NCI-H446 treated with DMSO at 0.1 percent for 48 hours (cell line): ENCODE measurements around the gene MSI2.

ENCODE experiments used
- DNase-seq: peaks from one replicate; lab custom pipeline; 2025; lab: John Stamatoyannopoulos, UW

Gene MSI2

DNA sequence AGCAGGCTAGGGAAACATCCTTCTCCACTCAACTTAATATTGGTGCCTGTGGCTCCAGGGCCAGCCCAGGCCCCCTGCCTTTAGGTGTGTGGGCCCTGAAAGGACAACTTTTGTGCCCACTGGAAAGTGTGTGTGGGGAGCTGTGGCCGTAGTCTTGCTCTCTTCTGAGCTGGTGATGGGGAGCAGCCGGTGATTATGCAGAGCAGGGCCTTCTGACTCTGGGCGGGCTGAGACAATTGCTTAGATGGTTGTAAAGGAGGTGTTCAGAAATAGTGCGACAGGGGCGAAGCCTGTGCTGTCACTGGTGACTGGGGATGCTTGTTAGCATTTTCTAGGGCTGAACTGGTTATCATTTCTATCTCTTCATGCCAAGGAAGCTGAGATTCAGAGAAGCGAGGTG, 62.6 kb downstream of the MSI2 start:
- no peak for DNase-seq

DNA sequence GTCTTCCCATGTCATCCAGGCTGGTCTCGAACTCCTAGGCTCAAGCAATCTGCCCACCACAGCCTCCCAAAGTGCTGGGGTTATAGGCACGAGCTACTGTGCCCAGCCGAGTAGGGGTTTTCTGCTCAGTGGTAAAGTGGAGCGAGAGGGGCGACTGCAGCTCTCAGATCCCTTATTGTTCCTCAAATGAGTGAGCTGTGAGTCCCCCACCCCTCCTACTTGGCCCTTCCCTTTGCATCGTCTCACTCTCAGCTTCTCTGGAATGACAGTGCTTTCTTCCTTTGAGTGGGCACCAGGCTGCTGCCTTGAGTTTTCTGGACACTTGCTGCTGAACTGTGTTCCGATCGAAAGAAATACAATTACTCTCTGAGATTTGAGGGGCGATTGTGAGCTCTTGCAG, 63.5 kb downstream of the MSI2 start:
- no peak for DNase-seq

GRCh38 chr17:57323391-57323790, 67.1 kb downstream of the MSI2 start:
- DNase-seq: no peak

DNA sequence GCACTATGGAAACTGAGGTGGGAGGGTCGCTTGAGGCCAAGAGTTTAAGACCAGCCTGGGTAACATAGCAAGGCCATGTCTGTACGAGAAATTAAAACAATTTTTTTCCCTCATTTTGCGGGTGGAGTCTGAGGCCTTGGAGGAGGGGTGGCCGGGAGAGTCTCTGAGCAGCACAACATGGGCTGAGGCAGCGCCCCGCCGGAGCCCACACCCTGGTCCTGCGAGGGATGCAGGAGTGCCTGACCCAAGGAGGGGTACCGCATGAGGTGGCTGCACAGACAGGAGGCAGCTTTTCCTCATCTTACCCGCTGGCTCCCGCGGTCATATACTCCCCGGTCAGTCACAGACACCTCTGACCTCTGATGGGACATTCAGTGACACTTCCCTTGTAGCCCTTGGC, 67.7 kb downstream of the MSI2 start:
- DNase-seq: no peak

DNA sequence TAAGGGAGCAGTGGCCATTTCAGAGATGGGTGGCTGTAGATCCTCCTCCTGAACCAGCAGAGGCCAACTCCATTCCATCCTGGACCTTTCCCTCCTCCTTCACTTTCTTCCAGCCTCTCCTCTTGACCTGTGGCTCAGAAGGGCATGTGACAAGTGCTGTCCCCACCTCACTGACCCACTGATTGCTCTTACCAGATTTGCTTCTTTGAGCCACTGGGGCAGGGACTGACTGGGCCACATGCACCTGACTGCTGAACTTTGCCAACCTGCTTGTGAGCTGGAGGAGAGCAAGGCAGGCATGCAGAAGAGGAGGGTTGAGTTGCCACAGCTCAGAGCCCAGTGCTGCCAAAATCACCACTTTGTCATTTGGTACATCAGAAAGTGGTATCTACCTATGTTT, 68.3 kb downstream of the MSI2 start:
- no peak for DNase-seq

DNA sequence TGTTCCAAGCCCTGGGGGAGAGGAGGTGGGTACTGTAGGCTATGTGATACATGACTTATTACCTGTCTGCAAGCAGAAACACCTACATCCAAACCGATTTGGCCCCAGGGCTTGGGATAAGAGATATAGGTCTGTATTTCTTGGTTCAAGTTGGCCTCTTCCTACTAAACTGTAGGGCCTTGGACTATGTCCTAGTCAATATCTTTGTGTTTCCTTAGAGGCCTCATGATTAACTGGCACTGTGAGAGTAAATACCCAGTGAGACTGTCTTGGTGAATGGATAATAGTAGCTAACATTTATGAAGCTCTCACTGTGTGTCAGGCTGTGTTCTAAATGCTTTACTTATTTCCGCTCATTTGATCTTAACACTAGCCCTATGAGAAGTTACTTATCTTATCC, 70.0 kb downstream of the MSI2 start:
- DNase-seq: no peak

- no peak for DNase-seq
Measured at GRCh38 chr17:57326764-57327163, 70.4 kb downstream of the MSI2 start.

DNA sequence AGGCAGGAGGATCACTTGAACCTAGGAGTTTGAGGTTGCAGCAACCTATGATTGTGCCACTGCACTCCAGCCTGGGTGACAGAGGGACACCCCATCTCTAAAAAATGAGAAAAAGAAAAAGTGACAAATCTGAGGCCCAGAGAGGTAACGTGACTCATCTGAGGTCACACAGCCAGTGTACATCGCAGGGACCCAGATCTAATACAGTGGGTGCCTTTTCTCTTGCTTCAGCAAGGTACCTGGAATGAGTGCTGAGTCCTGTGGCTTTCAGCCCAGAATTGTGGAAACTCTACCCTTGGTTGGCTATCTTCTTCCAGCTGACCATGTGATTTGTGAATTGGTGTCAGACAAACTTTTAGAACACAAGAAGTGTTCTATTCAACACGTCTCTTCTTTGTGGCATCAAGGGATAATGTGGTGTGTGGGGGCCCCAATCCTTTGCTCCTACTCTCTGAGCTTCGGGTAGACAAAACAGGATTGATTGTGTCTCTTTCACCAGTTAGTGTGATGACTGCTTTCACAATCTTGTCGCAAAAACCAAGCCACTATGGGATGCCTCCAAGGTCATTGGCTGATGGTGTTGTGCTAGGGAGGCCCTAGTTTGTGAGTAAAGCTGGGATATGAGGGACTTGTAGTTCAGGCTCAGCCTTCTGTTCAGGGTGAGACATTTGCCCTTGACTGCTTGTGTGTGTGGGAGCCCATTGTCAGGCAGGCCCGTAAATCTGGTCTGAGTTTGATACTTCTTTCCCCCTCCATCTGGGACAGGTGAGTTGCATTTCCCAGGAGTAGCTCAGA, 71.0 kb downstream of the MSI2 start:
- DNase-seq: no peak

GRCh38 chr17:57328109-57328882, 72.0 kb downstream of the MSI2 start:
- DNase-seq: no peak

DNA sequence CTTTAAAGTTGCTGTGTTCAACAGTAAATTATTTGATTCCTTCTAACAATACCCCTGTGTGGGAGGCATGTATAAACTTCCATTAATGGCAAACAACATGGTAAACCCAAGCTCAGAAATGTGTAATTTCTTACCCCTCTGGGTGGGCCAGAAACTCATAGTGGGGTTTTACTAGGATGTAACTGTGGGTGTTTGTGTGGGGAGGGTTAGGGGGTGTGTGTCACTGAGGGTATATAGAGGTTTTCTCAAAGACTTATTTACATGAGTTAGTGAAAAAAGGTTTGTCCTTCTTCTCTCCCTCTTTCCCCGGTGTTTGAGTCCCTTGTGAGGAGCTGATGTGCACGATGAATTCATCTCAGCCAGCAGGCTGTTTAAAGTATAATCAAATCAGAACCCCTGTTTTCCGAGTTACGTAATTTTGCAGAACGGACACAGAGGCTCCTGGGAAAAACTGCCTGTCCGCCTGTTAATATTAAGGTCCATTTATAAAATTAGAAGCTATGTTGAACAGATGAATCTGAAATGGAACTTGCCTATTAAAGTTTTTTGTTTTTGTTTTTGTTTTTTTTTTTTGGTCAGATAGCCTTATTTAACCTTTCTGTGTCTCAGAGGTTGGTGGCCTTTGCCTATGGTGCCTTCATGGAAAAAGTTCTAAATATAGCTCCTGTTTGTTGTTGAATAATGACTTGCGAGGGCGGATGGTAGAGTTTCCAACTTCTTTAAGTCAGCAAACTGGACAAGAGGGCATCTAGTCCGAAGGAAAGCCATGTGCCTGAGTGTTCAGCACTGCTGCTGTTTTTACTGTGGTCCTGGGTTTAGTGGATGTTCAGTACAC, 73.3 kb downstream of the MSI2 start:
- DNase-seq: no peak

- no peak for DNase-seq
Measured at GRCh38 chr17:57330587-57330986, 74.3 kb downstream of the MSI2 start.

GRCh38 chr17:57331423-57331822, 75.1 kb downstream of the MSI2 start:
- no peak for DNase-seq

DNA sequence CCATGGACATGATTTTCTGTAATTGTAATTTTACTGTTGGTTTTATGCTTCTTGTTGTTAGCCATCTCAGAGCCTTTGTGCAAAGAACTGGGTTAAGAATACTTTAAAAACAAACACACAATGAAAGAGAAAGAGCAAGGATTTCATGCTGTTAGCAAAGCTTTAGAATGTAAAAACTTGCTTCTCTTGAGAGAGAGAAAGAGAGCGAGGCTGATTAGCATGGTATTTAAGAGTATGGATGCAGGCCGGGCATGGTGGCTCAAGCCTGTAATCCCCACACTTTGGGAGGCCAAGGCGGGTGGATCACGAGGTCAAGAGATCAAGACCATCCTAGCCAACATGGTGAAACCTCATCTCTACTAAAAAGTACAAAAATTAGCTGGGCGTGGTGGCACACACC, 76.2 kb downstream of the MSI2 start:
- no peak for DNase-seq

DNA sequence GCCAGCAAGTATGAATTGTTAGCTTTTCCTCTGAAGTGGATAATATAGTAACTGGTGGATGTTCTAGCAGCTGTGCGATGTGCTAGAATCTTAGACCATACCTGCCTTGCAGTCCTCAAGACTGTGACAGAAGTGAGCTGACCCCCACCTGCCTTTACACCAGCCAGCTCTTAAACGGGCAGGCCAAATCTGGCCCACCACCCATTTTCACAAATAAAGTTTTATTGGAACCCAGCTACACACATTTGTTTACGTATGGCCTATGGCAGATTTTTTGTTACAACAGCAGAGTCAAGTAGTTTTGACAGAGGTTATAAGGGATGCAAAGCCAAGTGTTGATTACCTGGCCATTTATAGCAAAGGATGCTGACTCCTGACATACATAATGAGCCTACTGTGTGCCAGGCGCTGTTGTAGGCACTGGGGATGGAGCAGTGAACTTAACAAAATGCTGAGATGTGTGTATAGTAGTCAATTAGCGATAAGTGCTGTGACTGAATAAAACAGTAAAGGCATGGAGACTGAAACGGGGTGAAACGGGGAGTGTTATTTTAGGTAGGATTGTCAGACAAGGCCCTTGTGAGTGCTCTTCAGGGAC, 79.0 kb downstream of the MSI2 start:
- DNase-seq: no peak

DNA sequence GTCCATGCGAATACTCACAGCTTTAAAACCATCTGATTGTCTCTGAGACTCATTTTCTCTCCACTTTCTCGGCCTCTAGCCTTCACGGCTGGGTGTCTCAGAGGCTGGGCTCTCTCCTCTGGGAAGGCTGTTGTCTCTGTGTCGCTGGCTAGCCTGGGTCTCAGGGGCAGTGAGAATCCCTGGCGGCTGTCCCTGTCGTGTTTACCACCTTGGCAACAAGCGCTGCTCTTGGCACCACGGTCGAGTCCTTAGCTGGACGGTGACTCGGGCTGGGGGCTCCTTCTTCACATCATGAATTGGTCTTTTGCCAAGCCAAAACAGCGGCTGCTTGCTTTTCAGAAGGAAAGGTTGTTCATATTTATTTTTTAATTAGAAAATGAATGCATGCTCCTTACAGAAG, 81.1 kb downstream of the MSI2 start:
- DNase-seq: peak; percentile 46

GRCh38 chr17:57338257-57338914, 82.1 kb downstream of the MSI2 start:
- no peak for DNase-seq

DNA sequence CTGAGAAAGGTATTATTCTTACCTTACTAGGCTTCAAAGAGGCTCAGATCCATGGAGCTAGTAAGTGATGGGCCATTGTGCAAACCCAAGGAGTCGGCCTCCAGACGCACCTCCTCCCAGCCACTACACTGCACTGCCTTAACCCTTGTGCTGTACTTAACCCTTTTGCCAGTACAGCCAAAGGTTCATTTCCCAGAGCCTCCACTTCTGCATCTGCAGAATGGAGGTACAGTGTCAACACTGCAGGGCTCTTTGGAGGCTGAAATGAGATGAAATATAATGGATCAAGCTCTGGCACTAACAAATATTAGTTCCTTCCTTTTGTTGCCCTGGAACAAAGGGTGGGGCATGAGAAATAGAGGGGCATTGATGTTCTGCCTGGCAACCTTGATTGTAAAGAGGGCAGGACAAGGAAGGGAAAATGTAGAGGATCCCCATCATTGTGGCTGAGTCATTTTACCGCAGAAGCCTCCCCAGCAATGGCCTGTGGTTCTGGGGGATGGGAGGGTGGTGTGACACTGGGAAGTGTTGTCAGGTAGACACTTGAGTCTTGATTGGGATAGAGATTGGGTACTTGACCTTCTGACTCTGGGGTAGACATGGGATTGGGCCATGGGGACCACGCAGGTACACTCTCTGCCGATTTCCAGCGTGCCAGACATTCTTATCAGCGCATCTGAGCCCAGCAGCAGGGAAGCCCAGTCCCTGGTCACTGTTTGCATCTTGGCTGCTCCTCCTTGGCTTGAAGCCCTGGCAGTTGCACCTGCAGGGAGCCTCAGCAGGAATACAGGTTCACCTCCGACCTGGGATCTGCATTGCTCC, 84.0 kb downstream of the MSI2 start:
- DNase-seq: no peak

DNA sequence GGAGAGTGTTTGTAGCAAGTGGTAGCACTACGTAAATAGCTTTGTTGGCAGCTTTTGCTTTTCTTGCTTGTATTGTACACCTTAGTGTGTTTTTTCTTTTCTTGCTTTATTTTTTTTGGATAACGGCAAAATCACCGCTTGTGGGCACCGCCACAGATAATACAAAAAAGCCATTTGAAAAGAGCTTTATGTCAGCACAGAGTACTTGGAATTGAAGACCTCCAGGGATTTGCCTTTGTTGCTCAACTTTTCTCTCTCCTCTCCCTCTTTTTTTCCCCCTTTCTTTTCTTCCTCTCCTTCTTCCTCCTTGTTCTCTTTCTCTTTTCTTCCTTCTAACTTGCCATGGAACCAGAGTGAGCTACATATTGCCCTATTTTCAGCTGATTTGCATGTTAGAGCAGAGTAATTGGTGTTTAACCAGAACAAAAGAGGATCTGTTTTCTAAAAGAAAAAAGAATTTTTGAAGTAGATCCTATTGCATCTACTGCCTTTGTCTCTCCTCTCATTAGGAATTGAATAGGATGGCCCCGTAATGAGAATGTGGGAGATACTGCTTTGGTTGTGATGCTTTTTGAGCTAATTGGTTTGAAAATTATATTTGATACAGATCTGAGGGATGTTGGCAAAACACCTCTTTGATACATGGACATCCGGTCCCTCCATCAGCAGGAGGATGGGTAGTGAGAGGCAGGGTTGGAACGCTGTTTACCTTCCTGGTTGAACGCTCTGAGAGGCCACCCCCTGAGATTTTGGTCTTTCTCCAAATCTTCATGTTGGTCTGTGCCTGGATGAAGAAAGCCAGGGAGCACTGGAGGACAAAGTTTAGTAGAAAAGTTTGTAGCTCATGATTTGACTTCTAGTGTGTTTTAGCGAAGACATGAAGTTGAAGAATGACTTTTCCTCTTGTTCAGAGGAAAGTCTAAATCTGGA, 85.6 kb downstream of the MSI2 start:
- no peak for DNase-seq

GRCh38 chr17:57342963-57343589, 86.8 kb downstream of the MSI2 start:
- DNase-seq: no peak
